HG02852 (cell line): ENCODE results near the gene PNKD.

Source experiments
- ATAC-seq: cut with Tn5 transposase; IDR thresholded peaks from one replicate; pipeline ENCODE4 v1.9.1; 2021; ENCODE audit warnings: mild to moderate bottlenecking, moderate library complexity; ENCODE audit not compliant: unreplicated experiment

The PNKD gene

DNA sequence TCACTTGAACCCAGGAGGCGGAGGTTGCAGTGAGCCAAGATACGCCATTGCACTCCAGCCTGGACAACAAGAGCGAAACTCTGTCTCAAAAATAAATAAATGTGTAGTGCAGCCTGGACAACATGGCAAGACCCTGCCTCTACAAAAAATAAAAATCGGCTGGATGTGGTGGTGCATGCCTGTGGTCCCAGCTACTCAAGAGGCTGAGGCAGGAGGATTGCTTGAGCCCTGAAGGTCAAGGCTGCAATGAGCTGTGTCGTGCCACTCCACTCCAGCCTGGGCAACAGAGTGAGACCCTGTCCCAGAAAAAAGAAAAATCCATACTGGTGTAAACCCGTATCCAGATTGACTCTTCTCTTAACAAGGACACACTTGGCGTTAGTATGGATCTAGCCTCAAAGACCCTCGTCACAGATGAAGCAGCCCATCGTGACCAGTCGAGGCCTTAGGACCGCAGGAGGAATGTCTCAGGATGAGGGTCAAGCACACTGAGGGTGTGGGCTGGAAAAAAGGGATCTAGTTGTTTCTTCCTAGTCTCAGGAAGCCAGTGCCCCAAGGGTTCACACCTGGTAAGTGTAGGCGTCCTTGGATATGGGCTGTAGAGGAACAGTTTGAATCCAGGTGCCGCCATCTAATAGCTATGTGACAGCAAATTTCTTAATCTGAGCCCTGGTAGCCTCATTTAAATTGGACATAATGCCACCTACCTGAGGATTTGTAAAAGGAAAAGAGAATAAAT lies 13.5 kb upstream of the PNKD start:
- no peak for ATAC-seq

DNA sequence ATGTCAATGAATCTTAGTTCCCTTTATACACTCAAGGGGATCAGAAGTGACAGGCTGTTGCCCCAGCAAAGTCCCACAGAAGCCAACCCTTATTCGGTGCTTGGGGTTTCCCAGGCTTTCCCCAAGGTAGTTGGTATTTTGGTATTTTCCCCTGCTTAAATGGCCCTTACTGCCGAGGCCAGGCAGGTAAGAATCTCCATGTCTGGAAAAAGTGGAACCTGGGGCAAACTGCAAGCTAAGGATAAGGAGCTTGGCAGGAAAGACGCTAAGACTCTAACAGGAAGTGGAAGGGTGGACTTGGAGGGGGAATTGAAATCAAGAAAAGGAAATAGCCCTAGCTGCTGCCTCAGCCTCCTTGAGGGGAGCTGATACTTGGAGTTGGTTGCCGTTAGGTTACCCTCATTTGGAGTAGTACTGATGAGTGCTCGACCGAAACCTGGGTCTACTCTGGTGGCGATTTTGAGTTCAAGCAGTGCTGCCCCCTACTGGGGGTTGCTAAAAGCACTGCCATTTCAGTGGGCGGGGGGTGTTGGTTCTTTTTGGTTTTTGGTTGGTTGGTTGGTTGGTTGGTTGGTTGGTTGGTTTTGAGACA lies 12.8 kb upstream of the PNKD start:
- ATAC-seq: peak; percentile 75

DNA sequence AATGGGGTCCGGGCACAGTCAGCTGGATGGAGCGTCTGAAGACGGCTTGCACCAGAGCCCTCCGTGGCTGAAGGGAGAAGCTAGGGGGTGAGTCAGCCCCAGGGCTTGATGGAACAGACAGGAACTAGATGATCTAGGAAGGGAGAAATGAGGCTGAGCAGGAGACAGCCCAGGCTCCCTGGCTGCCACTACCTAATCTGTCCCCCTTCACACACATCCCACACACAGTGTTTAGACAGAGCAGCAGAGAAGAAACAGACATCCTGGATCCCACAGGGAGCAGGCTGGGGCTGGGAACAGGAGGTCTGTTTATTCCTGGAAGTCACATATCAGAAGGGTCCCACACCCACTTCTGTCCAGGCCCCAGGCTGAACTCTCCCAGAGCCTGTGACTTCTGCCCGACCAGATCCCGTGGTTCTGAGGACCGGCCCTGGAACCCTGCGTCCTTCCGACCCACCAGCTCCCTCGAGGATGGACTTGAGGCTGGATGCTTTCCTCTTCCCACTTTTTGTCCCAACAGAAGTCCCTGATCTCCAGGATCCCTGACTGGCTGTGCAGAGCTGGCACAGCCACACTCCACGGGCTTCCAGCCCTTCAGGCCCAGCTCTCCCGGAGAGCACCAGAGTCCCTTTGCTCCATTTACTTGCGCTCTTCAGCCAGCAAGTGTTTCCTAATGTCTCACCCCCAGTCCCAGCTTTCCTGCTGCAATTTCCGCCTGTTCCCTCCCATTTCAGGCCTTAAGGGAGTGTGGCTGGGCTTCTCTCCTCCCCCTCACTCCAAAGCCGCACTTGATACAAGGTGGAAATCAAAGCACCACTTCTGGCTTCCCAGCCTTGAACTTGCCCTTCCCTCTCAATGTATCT lies 11.0 kb upstream of the PNKD start:
- no peak for ATAC-seq

DNA sequence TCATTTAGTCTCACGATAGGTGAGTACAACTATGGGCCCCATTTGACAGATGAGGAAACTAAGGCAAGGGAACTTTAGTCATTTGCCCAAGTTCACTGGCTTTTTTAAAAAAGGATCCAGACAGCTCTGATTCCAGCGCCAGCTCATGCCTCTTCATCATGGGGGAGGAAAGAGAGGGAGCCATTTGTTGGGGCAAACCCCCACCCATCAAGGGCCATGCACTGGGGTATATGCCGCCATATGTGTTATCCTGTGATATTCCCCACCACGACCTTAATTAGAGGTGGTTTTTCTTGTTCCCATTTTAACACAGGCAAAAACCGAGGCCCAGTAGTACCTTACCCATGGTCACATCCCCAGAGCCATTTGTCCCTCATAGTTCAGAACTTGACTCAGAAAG lies 10.2 kb upstream of the PNKD start:
- ATAC-seq: no peak

DNA sequence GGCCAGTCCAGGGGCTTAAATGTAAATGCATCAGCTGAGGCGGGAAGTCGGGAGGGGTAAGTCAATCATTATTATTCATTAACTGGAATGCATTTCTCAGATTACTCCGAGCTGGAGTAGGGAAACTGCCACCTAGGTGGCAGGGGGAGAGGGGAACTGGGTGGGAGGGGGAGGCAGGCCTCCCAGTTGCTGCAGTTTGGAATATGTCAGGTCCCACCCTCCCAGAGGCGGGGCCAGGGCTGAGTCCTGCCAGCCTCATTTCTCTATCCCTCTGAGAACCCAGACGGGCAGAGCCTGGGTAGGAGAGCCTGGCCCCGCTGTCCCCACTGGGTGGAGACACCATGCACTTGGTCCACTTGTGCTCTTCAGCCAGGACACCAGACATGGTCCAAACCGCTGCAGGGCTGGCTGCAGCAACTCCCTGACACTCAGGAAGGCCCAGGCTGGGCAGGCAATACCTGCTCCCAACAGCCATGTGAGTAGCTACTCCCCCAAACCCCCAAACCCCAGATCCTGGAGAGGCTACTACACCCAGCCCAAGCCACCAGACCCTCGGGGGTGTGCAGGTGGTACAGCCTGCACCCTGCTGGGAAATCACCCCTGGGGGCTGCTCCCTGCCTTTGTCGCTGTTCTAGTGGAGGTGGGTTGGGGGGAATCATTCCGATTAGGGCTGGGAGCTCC lies 9.4 kb upstream of the PNKD start, which contains the start of gene GPBAR1:
Gene GPBAR1 (plus strand): TSS at position 274 of the 681 bp plus-strand sequence. CDS start 1,710 bp downstream, outside the sequence.
- no peak for ATAC-seq

DNA sequence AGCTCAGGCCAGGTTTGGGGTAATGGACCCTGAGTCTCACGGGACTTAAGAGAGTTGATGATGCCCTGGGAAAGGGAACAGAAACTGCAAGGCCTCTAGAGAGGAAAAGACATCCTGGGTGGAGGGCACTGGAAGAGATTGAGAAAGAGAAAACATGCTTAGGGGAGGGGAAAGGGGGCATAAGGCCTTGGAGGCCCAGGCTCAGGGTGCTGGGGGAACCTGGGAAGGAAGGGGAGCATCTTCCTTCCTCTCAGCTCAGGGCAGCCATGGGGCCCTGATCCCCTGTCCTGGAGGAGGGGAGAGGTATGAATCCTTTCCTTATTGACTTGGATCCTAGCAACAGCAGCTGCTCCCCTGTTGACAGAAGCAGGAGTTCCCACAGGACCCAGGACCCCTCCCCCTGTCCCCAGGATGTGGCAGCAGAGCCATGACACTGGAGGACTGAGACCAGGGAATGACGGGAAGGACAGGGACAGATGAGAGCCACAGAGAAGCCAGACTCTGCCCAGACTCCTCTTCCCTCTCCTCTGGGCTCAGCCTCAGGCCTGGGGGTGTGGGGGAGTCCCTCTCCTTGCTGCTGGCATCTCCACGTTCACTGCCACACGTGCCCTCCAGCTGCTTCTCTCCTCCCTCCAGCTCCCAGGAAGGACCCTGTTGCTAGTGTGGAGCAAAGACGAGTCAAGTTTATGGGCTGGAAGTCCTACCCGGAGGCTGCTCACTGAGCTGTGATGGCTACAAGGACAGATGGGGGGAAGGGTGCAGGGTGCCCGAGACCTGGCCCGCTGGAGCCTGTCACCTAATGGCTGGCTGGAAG lies 8.7 kb upstream of the PNKD start:
- ATAC-seq: no peak

DNA sequence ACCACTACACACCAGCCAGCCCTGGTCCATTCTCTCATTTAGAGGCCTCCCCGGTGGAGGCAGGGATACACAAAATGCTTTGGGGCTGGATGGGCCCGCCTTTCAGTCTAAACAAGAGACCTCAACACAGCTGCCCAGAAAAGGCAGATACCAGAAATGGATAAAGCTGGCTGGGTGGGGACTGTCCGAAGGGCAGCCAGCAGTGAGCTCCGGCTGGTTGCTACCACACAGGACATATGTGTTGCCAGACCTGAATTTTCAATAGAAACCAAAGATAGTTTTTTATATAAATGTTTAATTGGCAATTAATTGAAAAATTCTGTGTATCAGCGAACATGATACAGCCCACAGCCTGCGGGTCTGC lies 8.1 kb upstream of the PNKD start:
- no peak for ATAC-seq

DNA sequence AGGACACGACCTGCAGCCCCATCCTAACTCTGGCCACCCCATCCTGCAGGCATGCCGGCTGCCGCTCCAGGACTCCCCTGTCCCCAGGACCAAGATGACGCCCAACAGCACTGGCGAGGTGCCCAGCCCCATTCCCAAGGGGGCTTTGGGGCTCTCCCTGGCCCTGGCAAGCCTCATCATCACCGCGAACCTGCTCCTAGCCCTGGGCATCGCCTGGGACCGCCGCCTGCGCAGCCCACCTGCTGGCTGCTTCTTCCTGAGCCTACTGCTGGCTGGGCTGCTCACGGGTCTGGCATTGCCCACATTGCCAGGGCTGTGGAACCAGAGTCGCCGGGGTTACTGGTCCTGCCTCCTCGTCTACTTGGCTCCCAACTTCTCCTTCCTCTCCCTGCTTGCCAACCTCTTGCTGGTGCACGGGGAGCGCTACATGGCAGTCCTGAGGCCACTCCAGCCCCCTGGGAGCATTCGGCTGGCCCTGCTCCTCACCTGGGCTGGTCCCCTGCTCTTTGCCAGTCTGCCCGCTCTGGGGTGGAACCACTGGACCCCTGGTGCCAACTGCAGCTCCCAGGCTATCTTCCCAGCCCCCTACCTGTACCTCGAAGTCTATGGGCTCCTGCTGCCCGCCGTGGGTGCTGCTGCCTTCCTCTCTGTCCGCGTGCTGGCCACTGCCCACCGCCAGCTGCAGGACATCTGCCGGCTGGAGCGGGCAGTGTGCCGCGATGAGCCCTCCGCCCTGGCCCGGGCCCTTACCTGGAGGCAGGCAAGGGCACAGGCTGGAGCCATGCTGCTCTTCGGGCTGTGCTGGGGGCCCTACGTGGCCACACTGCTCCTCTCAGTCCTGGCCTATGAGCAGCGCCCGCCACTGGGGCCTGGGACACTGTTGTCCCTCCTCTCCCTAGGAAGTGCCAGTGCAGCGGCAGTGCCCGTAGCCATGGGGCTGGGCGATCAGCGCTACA lies 7.4 kb upstream of the PNKD start:
- no peak for ATAC-seq

DNA sequence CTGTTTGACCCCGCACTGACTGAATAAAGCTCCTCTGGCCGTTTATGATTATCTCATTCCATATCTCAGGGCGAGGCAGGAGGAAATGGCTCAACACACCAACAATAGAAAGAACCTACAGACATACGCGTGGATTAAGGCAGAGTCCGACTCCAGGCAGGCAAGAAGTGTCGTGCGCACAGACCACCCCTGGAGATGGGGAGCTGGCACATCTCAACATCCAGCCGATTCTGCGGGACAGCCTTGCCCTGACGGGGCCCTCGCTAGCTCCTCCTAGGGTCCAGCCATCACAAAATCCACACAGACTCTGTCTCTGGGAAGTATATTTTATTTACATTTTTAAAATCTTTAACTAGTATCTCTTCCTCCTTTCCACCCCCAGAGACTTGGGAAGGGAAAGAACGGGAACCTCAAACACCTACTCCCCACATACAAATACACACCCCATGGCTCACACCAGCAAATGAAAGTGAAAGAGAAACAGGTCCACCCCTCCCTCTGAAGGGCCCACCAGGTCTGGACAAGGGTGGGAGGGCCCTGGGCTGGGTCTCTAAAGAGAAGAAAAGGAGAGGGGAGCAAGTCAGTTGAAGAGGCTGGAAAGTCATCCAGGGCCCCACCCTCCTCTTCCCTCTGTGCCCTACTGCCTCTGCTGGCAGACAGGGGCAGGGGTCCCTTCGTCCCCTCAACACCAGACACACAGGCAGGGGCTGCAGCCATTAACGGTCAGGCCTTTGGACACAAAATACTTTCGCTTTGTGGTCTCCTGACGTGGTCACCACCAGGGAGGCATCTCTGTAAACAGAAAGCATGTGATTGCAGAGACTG lies 6.3 kb upstream of the PNKD start:
- no peak for ATAC-seq

DNA sequence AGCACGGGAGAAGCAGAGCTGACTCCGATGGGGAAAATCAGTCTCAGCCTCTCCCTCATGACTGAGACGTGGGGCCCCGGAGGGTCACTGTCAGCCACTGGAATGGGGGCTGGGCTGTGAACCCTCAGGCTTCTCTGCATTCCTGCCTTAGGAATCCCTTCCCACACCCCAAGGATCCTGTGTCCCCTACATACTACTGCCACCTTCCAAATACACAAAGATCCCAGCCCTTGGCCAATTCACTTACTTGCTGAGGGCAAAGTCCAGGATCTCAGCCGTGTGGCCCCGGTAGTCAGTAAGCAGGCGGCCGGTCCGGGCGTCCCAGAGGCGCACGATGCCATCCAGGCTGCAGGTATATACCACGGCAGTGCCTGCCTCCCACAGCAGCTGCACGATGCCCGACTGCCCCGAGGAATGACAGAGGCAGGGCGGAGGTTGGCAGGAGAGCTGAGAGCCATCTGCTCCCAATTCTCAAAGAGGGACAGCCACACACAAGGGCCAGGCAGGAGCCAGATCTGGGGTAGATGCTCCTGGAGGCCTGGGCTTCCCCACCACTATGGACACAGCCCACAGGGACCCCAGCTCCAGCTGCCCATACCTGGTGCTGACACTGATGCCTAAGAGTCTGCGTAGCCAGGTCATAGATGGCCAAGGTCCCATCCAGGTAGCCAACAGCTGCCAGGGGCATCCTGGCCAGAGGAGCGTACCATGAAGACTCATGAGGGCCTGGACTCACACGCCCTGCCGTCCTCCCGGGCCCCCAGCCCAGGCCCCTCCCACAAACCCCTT lies 5.4 kb upstream of the PNKD start:
- no peak for ATAC-seq

DNA sequence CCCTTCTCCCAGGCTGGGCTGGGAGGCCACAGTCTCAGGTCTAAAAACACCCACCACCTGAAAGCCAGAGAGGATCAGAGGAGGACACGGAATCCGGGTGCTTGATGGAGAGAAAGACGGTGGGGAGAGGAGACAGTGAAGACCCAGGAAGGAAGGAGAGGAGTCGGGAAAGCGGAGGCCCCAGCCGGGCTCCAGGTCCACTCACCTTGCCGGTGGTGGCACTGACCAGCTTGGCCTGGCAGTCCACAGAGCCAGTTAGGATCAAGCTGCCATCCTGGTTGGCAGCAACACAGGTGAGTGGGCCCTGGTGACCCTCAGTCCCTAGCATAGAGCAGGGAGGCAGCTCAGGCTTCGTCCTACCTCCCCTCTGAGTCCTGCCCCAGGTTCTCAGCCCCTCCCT lies 4.7 kb upstream of the PNKD start:
- ATAC-seq: no peak

DNA sequence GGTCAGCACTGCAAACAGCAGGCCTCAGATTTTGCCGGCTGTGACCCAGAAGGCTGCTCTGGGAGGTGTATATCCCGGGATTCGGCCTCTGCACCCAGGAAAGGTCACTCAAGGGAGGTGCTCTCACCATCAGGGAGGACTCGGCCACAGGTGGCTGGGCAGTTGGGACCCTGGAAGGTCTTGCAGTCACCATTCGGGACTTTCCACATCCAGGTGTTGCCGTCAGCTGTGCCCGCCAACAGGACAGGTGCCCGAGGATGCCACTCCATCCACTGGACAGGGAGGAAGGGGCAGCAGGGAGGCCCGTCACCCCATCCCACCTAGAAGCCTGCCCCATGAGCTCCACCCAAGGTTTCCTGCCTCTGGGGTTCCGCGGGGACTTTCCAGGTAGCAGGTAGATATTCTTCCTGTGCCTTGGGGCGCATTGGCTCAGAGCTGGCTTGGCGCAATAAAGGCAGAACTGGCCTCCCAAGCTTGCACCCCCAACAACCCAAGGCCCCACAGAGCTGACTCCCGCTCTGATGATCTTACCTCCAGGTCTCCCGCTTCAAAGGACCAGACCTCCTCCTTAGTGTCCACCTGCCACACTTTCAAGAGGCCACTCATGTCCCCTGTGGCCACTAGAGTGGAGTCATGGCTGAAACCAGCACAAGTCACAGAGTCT lies 3.9 kb upstream of the PNKD start:
- ATAC-seq: no peak

DNA sequence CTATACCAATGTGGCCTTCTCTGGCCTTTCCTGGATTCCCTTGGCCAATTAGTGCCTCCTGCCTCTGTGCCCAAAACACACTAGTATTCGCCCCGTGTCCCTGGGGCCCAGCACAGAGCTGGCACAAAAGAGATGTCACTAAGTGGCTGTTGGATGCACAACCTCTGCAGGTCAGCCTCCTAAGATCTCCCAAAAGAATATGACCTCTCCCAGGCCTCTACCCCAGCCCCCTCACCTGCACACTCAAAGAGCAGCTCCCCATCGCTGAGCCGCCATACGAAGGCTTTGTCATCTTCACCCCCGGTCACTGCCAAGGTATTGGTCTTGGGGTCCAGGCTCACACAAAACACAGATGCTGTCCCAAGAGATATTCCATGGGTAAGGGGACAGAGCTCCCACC lies 3.1 kb upstream of the PNKD start:
- no peak for ATAC-seq

DNA sequence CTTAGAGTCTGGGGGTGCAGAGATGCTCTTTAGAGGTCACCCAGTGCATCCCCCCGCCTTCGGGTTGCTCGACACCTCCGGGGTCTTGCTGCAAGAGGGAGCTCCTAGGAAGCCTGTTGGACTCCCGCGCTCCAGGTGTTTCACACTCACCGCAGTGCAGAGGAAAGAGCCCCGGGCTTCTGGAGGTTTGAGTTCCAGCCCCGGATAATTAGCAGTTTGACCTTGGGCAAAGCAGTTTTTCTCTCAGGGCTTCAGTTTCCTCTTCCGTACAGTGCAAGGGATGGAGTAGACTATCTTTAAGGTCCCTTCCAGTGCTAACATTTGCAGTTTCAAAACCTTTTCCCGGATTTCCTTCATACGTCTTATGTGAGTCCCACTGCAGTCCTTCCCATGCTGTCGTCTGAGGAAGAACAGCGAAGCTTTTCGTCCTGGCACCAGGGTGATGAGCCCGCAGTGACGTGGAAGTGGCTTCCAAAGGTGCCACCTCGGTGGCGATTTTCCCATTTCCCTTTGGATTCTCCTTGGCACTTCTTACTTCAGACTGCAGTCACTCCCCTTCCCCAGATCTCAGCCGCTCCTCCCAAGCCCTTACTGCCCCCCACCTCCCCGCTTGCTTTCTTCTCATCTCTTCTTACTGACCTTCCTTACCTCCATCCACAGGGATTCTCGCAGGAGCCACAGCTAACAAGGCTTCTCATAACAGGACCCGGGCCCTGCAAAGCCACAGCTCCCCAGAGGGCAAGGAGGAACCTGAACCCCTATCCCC lies 585 bp downstream of the PNKD start:
- ATAC-seq: no peak

DNA sequence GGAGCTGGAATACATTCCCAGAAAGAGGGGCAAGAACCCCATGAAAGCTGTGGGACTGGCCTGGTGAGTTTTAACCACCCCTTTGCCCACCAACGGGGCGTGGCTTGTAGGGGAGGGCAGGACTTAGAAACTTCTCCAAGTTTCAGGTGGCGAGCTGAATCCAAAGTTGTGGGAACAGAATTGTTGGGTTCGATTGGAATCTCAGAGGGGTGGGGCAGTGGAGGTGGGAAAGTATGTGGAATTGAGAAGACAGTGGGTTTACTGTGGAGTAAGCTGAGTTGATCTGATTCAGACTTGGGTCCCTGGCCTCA lies 1.1 kb downstream of the PNKD start:
- ATAC-seq: no peak

DNA sequence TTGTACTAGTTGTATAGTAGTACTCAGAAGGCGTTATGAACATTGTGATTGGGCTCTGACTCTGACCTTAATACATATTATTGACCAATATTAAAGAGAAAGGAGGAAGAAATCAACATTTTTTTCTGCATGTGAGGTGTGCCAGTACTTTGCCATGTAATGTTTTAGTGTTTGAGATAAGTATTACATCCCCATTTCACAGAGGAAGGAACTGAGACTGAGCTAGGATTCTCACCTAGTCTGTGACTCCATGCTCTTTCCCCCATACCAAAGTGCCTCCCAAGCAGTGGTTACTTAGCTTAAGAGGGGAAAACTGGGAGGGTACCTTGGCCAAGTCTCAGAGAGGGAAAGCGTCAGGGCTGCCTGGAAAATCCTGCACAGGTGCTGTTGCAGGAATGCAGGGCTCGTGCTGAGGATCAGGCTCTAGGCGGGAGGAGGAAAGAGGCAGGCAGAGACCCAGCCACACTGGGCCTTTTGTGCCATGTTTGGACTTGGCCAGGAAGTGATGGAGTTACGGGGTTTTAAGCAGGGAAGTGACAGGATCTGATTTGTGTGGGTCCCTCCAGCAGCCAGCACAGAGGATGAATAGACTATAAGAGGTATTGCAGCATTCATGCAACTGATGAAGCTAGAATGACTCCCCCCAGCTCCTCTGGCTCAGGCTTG lies 1.7 kb downstream of the PNKD start:
- no peak for ATAC-seq
